ENCODE measurements around the gene MTCH1. TPM values are rescaled to one million over a fixed set of nuclear protein-coding genes. Genes with fewer than 3 reads are reported as not detected.

Gene MTCH1
- total RNA-seq, 1 donor from 2014 or later: 206 TPM

DNA sequence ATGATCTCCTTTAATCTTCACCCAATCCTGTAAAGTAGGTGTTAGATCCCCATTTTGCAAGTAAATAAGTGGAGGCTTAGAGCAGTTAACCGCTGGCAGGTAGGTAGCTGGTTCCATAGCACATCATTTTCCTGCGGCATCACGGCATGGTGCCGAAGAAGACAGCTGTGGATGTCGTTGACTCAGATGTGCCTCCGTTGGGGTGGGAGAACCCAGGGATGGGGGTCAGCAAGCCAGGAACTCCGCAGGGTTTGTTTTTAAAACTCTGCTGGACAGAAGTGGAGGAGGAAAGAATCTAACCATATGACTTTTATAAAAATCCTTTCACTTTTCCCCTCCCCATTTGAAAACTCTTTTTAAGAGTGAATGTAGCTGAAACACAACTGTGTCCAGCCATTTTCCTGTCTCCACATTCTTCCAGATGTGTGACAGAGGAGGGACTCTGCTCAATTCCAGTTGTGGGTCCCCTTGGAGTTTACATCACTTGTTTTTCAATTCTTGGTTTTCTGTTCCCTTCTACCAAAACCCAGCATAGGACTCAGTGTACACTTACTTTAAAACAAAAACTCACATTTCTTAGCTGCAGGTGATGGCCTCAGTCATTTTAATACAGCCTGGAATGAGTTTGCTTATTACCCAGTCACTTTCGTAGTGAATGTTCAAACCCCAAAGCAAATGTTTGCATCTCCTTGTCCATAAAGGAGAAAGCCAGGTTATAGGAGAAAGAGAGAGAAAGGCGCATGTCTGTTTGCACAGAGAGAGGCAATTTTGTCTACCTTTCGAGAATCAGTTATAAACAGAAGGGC, 59.1 kb downstream of the MTCH1 start:
- DNase-seq (ENCODE audit: low spot score): no peak

DNA sequence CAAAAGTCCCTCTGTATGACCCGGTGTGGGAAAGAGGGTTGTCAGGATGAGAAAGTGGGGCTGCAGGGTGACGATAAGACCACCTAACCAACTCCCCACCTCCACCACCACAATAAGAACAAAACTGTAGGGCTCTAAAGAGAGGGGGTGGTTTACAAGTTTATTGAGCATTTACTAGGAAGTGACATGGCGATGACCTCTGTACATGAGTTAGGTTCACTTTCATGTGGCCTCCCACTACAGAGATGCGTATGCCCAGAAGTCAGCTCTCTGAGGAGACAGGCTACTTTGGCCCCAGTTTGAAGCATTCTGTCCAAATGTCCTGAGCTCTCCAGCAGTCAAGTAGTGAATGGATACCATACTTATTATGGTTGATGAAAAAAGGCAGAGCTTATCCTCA, 60.2 kb downstream of the MTCH1 start:
- DNase-seq (ENCODE audit: low spot score): no peak

DNA sequence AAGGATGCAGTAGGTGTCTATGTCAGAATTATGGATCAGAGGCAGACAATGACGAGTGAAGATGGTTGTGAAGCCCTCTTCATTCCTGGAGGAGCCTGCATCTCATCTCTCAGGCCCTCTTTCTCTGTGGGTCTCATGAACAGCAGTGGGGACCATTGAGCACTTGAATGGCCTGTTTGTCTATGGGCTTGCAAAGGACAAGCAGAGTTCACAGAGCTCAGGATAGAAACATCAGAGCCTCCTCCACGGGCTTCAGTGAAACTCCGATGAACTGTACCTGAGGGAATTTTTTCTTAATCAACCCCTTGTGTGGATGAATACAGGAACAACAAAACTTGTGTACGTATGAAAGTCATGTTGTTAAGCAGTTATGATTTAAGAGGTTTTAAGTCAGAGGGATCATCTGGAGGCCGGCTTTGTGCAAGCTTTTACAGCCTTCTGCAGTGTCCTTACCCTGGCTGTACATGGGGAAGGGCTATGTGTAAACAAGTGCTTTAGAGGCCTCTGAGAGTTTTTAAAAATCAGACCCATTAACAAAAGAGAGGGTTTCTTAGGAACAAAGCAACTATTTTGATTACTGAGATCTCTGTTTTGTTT, 61.1 kb downstream of the MTCH1 start:
- no peak for DNase-seq (ENCODE audit: low spot score)

DNA sequence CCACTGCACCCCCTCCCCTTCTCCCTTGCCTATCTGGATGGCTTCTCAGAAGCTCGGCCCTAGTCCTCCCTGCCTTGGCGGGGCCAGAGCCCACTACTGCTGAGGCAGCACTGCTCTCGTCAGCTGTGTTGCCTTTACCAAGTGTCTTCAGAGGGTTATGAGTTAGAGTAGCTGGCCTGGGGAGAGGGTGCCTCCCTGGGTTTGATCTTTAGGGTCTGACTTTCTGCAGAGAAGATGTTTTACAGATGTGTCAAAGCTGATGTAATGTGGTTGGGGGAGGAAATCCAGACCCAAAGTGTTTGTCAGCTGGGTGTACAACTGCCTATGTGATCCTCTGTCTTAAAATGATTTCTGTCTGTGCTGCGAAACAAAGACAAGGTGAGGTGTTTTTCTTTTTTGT, 61.9 kb downstream of the MTCH1 start:
- DNase-seq (ENCODE audit: low spot score): no peak

DNA sequence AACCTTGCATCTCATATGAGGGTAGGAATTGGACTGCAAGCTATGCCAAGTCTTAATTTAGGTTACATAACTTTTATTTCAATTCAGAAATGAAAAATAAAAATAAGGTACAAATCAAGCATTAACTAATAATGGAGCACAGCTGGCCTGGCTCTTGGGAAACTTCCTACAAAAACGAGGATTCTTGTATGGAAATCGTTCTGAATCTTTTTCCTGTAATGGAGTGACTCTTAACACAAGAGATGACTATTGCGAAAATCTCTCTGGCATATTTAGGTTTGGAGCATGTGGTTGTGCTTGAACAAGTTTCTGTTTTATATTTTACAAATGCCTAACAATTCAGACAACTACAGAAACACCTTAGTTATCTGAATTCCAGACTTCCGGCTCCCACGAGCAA, 65.5 kb downstream of the MTCH1 start:
- no peak for DNase-seq (ENCODE audit: low spot score)

DNA sequence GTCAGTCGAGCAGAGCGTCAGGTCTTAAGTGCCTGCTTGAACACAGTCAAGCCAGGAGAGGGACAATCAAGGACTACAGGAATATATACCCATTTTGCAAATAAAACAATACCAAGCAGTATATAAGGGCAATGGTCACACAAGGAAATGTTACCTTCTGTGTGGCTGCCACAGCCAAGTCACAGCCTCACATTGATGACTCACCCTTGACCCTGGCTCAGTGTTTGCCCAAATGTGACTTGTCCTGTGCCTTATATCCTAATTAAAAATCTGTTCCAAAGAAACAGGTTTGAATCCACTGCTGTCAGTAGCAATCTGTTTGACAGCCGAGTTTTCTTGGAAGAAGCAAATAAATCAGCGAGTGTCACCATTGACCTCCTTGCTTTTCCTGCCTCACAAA, 65.9 kb downstream of the MTCH1 start:
- DNase-seq (ENCODE audit: low spot score): no peak

Other genes with a start within 250 kb of the MTCH1 start
- 1.3 TPM for gene CPNE5, start 146.8 kb downstream of the MTCH1 start, total RNA-seq
- gene PPIL1, start 111.4 kb downstream of the MTCH1 start, total RNA-seq: 16.0 TPM
- 69.9 TPM for gene C6orf89, start 100.2 kb downstream of the MTCH1 start, total RNA-seq
- 16.2 TPM for gene PI16, start 31.5 kb downstream of the MTCH1 start, total RNA-seq
- gene FGD2, start 19.5 kb upstream of the MTCH1 start, total RNA-seq: 20.5 TPM
- 21.8 TPM for gene PIM1, start 184.0 kb upstream of the MTCH1 start, total RNA-seq